PFSK-1 (cell line): ENCODE data around the gene NDRG3.

ENCODE experiments used
- FOXP2 ChIP-seq: optimal IDR thresholded peaks from 2 replicates; pipeline ENCODE3; 2011; ENCODE audit warnings: borderline replicate concordance, control low read depth, inconsistent platforms; ENCODE audit not compliant: insufficient read depth; ENCODE audit errors: extremely low read length, extremely low read depth
- POLR2AphosphoS5 ChIP-seq: IDR thresholded peaks from 2 replicates; pipeline ENCODE4 v1.6.1; 2012; ENCODE audit warnings: low read depth, mild to moderate bottlenecking, control low read depth, low read length, moderate library complexity
- SIN3A ChIP-seq: IDR thresholded peaks from 2 replicates; pipeline ENCODE4 v1.6.1; 2012; ENCODE audit warnings: mild to moderate bottlenecking, low read length, moderate library complexity, borderline replicate concordance; ENCODE audit not compliant: insufficient read depth
- TAF1 ChIP-seq: IDR thresholded peaks from 2 replicates; pipeline ENCODE4 v1.6.1; 2012; ENCODE audit warnings: low read length, control low read depth, borderline replicate concordance; ENCODE audit not compliant: insufficient read depth
- TF ChIP-seq, protein P1 (sequence below), 2 experiments: IDR thresholded peaks; 2 replicates each; pipeline versions ENCODE4 v1.6.1 to v1.8.0; 2011 to 2012; ENCODE audit warnings: low read depth in 2 of 2, low read length in 2 of 2, control low read depth in 1 of 2, inconsistent platforms in 1 of 2, mild to moderate bottlenecking in 1 of 2, moderate library complexity in 1 of 2; ENCODE audit not compliant: insufficient read depth in 1 of 2

Gene NDRG3

DNA sequence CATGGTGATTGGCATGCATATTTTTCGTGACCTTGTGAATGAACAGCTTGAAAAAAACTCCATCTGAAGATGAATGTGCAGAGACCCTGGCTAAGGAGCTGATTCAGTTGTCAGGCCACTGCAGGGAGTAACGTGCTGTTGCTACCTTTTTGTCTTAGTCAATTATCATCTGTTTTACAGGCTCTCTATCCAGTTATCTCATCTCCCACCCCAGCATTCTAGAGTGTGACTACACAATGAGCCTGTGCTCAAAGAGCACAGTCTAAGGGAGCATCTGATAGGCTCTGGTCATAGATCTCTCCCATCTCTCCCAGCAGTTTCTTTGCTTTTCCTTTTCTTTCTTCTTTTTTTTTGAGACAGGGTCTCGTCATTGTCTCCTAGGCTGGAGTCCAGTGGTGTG is 45.5 kb downstream of the NDRG3 start:
- TF ChIP-seq, protein P1, sequence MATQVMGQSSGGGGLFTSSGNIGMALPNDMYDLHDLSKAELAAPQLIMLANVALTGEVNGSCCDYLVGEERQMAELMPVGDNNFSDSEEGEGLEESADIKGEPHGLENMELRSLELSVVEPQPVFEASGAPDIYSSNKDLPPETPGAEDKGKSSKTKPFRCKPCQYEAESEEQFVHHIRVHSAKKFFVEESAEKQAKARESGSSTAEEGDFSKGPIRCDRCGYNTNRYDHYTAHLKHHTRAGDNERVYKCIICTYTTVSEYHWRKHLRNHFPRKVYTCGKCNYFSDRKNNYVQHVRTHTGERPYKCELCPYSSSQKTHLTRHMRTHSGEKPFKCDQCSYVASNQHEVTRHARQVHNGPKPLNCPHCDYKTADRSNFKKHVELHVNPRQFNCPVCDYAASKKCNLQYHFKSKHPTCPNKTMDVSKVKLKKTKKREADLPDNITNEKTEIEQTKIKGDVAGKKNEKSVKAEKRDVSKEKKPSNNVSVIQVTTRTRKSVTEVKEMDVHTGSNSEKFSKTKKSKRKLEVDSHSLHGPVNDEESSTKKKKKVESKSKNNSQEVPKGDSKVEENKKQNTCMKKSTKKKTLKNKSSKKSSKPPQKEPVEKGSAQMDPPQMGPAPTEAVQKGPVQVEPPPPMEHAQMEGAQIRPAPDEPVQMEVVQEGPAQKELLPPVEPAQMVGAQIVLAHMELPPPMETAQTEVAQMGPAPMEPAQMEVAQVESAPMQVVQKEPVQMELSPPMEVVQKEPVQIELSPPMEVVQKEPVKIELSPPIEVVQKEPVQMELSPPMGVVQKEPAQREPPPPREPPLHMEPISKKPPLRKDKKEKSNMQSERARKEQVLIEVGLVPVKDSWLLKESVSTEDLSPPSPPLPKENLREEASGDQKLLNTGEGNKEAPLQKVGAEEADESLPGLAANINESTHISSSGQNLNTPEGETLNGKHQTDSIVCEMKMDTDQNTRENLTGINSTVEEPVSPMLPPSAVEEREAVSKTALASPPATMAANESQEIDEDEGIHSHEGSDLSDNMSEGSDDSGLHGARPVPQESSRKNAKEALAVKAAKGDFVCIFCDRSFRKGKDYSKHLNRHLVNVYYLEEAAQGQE (IDR thresholded peaks at IDR 0.05; ENCODE audit: insufficient read depth in 1 of 2, low read depth in 2 of 2, low read length in 2 of 2): no peak
- TF ChIP-seq FOXP2: no peak
- TF ChIP-seq SIN3A: no peak
- TF ChIP-seq TAF1: no peak
- TF ChIP-seq POLR2AphosphoS5: no peak

DNA sequence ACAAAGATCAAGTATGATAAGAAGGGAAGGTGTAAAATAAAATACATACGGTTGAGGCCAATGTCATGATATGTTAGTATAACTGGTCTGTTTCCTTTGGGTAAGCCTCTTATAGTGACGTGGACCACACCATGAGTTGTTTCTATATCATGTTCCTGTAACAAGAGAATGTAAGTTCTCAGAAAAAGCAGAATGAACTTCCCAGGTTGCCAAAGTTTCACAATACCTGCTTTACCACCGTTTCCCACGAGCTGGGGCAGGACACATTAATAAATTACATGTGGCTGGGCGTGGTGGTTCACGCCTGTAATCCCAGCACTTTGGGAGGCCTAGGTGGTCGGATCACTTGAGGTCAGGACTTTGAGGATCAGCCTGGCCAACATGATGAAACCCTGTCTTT is 57.3 kb downstream of the NDRG3 start:
- no peak for TF ChIP-seq FOXP2
- no peak for TF ChIP-seq SIN3A
- no peak for TF ChIP-seq TAF1
- TF ChIP-seq POLR2AphosphoS5: no peak
- TF ChIP-seq, protein P1 (IDR thresholded peaks at IDR 0.05; ENCODE audit: insufficient read depth in 1 of 2, low read depth in 2 of 2, low read length in 2 of 2): no peak

DNA sequence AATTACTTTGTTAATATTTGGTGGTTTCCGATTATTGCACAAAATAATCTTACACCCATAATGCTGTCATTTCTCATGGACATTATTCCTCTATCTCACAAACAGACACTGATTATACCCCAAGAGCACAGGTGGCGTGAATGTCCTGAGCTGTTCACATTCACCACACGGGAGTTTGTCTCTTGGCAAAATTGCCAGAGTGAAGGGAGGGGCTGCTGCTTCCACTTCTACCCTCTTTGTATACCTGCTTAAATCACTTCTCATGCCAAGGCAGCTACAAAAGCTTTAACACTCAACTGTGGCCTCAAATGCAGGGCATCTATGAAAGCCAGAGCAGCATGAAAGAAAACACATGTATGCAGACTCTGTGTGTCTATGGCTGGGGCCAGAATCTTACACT is 58.0 kb downstream of the NDRG3 start:
- TF ChIP-seq FOXP2 (no peak), SIN3A (no peak)

DNA sequence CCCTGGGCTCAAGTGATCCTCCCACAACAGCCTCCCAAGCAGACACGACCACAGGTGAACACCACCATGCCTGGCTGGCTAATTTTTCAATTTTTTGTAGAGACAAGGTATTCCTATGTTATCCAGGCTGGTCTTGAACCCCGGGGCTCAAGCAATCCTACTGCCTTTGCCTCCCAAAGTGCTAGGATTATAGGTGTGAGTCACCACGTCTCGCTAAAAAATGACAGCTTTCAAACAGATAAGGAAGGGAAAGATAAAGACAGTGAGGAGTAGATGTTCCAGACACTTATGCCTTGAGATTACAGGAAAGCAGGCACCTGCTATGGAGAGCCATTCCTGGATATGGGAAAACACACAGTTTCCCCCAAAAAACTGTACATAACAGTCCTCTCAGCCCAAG is 58.9 kb downstream of the NDRG3 start:
- TF ChIP-seq, protein P1 (IDR thresholded peaks at IDR 0.05; ENCODE audit: insufficient read depth in 1 of 2, low read depth in 2 of 2, low read length in 2 of 2): no peak
- TF ChIP-seq POLR2AphosphoS5: no peak
- no peak for TF ChIP-seq TAF1
- no peak for TF ChIP-seq FOXP2
- TF ChIP-seq SIN3A: no peak

DNA sequence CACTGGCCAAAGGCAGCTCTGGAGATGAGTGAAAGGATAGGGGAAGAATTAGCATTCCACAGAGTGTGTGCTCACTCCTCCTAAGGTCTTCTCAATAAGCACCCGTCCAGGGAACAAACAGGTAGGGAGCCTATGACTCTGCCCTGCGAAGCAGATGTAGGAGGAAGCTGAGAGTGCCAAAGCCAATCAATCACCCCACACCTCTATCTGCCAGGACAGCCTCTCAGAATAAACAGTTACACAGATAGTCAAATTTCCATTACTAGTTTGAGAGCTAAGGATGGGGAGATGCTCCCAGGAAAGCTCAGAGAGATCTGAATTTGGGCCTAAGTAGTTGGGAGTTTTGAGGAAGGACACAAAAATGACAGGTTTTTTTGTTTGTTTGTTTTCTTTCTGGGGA is 59.4 kb downstream of the NDRG3 start:
- TF ChIP-seq FOXP2 (no peak), POLR2AphosphoS5 (no peak), SIN3A (no peak), TAF1 (no peak)
- TF ChIP-seq, protein P1 (IDR thresholded peaks at IDR 0.05; ENCODE audit: insufficient read depth in 1 of 2, low read depth in 2 of 2, low read length in 2 of 2): no peak
